NB4 (cell line): ENCODE data around the gene CCDC178.

Source experiments
- DNase-seq: peaks from one replicate; pipeline ENCODE4 v3.0.0; 2010; ENCODE audit warnings: low read depth
- H3K4me3 ChIP-seq: one replicate; pipeline ENCODE4 v1.5.1; 2011; ENCODE audit warnings: mild to moderate bottlenecking, low read depth, low read length, moderate library complexity
- MYC ChIP-seq: IDR thresholded peaks from 2 replicates; pipeline ENCODE4 v1.6.1; 2011; ENCODE audit warnings: low read depth, low read length
- POLR2A ChIP-seq: IDR thresholded peaks from 2 replicates; pipeline ENCODE4 v1.6.1; 2011; ENCODE audit warnings: mild to moderate bottlenecking; ENCODE audit not compliant: insufficient read length; ENCODE audit errors: extremely low read depth
- TF ChIP-seq, protein P1 (sequence below): IDR thresholded peaks from one replicate; pipeline ENCODE4 v1.5.1; 2012; ENCODE audit warnings: low read depth, low read length
- TF ChIP-seq, protein P2 (sequence below): IDR thresholded peaks from 2 replicates; pipeline ENCODE4 v1.6.1; 2011; ENCODE audit warnings: low read depth, low read length

CCDC178 gene

DNA sequence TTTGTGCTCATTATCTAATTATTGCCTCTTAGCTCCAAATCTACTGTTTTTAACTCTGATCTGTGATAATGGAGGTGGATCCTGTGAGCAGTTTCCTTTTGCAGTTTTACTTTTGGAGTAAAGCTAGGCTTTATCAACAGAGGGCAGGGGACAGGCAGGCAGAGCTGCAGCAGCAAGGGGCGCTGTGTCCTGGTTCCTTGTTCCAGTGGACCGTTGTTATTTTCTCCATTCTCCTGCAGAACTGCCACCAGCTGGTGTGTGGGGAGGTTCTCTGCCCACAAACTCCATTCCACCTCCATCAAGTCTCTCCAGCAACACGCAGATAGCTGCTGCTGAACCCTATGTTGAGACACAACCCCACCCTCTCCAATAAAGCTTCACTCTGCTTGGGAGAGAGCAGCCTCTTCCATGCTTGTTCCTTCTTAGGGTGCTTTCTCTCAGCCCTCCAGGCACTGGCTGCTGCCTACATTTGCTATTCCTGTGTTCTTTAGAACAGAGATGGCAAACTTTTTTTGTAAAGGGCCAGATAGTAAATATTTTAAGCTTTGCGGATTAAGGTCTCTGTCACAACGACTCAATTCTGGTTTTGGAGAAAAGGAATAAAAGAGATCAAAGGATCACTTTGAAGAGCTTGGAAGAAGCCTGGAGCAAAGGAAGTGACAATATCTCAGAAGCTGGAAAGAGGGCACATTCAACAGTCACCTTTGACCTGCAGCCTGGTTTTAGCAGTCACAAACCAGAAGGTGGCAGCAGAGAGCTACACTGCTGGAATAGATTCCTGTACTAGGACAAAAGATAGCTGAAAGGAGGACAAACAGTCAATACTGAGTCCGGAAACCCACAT lies 208.8 kb downstream of the CCDC178 start:
- DNase-seq, result peak; percentile 66
- no peak overlapping the region for H3K4me3 ChIP-seq
- TF ChIP-seq POLR2A, result no peak
- TF ChIP-seq, protein P1, sequence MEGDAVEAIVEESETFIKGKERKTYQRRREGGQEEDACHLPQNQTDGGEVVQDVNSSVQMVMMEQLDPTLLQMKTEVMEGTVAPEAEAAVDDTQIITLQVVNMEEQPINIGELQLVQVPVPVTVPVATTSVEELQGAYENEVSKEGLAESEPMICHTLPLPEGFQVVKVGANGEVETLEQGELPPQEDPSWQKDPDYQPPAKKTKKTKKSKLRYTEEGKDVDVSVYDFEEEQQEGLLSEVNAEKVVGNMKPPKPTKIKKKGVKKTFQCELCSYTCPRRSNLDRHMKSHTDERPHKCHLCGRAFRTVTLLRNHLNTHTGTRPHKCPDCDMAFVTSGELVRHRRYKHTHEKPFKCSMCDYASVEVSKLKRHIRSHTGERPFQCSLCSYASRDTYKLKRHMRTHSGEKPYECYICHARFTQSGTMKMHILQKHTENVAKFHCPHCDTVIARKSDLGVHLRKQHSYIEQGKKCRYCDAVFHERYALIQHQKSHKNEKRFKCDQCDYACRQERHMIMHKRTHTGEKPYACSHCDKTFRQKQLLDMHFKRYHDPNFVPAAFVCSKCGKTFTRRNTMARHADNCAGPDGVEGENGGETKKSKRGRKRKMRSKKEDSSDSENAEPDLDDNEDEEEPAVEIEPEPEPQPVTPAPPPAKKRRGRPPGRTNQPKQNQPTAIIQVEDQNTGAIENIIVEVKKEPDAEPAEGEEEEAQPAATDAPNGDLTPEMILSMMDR, result peak; percentile 86

DNA sequence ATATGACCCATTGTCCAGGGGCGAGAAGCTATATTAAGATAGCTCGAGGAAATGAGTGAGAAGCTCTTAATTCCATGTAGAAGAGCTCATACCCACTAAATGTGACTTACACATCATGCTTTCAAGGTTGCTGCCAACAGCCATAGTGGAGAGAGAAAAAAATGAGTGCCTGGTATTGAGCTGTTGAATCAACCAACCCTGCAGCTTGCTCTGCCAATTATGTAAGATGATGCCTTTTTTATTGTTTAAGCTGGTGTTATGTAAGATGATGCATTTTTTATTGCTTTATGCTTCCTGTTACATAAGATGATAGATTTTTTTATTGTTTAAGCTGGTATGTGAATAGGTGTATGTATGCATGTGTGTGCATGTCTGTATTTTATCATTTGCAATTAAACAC lies 228.2 kb downstream of the CCDC178 start:
- DNase-seq, result no peak
- TF ChIP-seq, protein P2, sequence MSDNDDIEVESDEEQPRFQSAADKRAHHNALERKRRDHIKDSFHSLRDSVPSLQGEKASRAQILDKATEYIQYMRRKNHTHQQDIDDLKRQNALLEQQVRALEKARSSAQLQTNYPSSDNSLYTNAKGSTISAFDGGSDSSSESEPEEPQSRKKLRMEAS, result no peak
- no peak for TF ChIP-seq MYC
- TF ChIP-seq, protein P1, result no peak
- TF ChIP-seq POLR2A, result no peak
- no peak overlapping the region for H3K4me3 ChIP-seq

DNA sequence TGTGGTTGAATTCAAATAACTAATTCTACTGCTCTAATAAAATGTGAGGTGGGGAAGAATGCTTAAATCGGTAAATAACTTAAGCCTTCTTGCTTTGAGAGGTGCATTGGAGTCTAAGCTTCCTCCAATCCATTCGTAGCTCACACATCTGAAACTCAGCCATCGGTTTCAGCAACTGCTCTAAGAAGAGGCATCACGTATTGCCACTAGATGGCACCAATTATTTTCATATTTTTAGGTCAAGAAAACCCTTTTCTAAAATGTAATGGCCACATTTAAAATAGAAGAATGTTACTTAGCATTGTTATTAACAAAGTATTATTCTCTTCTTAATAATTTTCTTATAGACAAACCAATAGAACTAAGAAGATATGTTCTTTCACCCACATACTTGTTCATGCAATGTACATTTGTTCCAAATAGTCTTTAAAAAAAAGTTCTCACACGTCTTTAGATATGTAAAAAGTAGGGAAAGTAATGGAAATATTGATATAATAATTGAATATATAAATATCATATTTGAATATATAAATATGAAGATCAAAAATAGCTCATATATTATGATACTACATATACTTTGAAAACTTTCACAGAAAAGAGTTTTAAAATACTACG lies 229.8 kb downstream of the CCDC178 start:
- no peak for TF ChIP-seq POLR2A
- TF ChIP-seq, protein P2, result no peak
- TF ChIP-seq, protein P1, result peak; percentile 38
- no peak for TF ChIP-seq MYC
- no peak overlapping the region for H3K4me3 ChIP-seq
- peak; percentile 42 for DNase-seq

DNA sequence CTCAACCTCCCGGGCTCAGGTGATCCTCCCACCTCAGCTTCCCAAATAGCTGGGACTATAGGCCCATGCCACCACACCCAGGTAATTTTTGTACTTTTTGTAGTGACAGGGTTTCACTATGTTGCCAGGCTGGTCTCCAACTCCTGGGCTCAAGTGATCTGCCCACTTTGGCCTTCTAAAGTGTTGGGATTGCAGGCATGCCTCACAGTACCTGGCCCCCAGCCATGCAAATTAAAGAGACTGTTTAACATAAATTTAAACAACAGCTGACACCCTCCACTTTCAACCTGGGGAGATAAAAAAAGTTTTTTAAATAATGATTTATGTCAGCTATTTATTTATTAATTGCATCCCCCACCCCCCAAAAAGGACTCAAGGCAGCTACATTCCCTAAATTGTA lies 234.7 kb downstream of the CCDC178 start:
- no peak overlapping the region for H3K4me3 ChIP-seq
- TF ChIP-seq, protein P2, result no peak
- no peak for TF ChIP-seq POLR2A
- TF ChIP-seq MYC, result no peak
- TF ChIP-seq, protein P1, result no peak
- no peak for DNase-seq

DNA sequence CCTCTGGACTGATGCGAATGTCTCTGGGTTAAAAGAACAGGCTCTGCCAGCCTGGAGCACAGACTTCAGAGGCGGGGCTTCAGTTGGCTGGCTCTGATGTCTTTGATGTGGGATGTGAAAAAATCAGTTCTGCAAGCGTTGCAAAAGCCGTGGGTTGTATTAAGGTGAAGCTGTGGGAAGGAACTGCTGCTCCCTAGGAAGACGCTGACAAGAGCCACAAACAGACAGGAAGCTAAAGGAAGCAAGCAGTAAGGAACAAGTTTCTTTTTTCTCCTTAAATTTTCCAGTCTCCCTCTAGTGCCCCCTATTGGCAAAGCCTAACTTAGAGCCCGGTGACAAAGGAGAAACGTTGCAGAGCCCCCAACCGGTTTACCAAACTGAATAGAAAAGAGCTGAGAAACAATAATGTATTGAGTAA lies 239.0 kb downstream of the CCDC178 start:
- peak; percentile 34 for DNase-seq
- TF ChIP-seq POLR2A, result no peak
- TF ChIP-seq, protein P1, result peak; percentile 67
- no peak overlapping the region for H3K4me3 ChIP-seq

DNA sequence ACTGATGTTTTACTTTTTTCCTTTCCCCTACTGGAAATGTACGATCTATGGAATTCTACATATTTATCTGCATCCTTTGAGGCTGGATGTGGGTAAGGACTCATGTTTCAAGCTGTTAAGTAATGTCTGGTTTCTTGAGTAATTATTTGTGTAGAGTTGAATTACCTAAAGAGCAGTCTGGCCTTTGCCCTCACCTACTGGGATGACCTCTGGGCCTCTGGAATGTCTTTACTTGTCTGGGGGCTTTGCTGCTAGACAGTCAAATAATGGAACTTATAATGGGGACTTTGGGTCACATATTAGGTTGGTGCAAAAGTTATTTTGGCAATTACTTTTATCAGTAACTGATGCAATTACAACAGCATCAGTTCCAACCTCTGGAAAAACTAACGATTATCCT lies 244.7 kb downstream of the CCDC178 start:
- TF ChIP-seq, protein P1, result no peak
- TF ChIP-seq, protein P2, result no peak
- TF ChIP-seq MYC, result no peak
- TF ChIP-seq POLR2A, result no peak
- no peak for DNase-seq
- H3K4me3 ChIP-seq, result no peak overlapping the region
